Measurements from ENCODE around the gene KRTAP10-10.
"Not testable (repeated sequence)": the region's sequence is repeated elsewhere in the genome, so short reads cannot be mapped to it uniquely, and the experiment has no call there.

- TF ChIP-seq, protein P1, sequence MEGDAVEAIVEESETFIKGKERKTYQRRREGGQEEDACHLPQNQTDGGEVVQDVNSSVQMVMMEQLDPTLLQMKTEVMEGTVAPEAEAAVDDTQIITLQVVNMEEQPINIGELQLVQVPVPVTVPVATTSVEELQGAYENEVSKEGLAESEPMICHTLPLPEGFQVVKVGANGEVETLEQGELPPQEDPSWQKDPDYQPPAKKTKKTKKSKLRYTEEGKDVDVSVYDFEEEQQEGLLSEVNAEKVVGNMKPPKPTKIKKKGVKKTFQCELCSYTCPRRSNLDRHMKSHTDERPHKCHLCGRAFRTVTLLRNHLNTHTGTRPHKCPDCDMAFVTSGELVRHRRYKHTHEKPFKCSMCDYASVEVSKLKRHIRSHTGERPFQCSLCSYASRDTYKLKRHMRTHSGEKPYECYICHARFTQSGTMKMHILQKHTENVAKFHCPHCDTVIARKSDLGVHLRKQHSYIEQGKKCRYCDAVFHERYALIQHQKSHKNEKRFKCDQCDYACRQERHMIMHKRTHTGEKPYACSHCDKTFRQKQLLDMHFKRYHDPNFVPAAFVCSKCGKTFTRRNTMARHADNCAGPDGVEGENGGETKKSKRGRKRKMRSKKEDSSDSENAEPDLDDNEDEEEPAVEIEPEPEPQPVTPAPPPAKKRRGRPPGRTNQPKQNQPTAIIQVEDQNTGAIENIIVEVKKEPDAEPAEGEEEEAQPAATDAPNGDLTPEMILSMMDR (IDR thresholded peaks at IDR 0.05; ENCODE audit: borderline replicate concordance, extremely low read depth, low read length, poor library complexity, severe bottlenecking): not testable (repeated sequence)
- not testable (repeated sequence) for TF ChIP-seq EZH2 (IDR thresholded peaks at IDR 0.05; ENCODE audit: borderline replicate concordance, low read depth, low read length, severe bottlenecking)
Observed at GRCh38 chr21:44590897-44591800, 46.0 kb upstream of the KRTAP10-10 start.

Measured in DND-41 (cell line).